GM21529 (cell line): Measurements from ENCODE around the gene ANKRD2.
"Not testable (repeated sequence)": the region's sequence is repeated elsewhere in the genome, so short reads cannot be mapped to it uniquely, and the experiment has no call there.

Experiments used
- ATAC-seq: cut with Tn5 transposase; IDR thresholded peaks from one replicate; pipeline ENCODE4 v1.9.1; 2021; ENCODE audit not compliant: unreplicated experiment

ANKRD2 gene, protein sequence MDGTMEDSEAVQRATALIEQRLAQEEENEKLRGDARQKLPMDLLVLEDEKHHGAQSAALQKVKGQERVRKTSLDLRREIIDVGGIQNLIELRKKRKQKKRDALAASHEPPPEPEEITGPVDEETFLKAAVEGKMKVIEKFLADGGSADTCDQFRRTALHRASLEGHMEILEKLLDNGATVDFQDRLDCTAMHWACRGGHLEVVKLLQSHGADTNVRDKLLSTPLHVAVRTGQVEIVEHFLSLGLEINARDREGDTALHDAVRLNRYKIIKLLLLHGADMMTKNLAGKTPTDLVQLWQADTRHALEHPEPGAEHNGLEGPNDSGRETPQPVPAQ

DNA sequence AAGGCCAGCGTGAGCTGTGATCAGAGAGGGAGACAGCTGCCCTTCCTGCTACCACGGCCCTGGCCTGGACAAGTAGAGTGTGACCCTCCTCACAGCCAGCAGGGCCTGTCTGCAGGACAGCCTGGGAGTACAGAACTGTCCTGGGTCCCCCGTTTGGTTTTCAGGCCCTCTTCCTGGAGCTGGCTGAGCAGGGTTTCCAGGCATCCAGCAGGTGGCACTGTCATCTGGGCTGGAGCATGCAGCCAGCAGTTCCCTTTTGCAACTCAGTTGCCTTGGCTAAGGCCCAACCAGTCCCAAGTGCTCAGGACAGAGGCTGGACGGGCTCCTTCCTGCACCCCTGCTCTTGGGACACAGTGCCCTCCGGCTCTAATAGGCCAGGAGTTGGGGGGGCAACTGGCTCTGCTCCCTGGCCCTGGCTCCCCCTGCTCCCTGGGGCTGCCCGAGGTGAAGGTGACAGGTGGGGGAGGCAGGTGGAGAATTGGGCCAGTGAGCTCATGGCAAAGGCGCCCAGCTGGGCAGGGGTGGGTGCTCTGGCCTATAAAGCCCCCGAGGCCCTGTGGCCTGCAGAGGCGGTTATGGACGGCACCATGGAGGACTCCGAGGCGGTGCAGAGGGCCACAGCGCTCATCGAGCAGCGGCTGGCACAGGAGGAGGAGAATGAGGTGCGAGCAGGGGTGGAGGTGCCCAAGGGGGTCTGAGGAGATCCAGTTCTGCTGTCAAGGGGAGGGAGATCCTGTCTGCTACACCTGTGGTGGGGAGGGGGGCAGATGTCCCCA is at the start of gene ANKRD2:
ANKRD2 (plus strand) TSS at position 566 of the 776 bp plus-strand sequence; CDS start at position 576, 10 bp downstream.
- ATAC-seq: peak; percentile 62

DNA sequence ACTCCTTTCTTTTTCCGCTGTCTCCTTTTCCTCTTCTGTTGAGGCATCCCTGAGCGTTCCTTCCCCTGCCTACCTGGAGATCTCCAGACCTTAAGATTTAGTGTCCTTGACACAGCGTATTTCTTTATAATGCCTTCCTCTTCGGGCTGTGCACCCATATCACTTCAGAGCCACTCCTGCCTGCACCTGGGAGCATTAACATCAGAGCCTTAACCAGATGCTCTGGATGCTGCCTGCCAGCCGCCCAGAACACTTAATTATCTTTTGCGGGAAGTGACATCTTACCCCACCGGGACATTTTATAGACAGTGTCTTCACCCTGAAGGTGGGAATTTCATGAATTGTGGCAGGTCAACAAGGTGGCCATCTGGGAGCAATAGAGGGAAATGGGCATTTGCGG is 49.6 kb upstream of the ANKRD2 start:
- no peak for ATAC-seq

DNA sequence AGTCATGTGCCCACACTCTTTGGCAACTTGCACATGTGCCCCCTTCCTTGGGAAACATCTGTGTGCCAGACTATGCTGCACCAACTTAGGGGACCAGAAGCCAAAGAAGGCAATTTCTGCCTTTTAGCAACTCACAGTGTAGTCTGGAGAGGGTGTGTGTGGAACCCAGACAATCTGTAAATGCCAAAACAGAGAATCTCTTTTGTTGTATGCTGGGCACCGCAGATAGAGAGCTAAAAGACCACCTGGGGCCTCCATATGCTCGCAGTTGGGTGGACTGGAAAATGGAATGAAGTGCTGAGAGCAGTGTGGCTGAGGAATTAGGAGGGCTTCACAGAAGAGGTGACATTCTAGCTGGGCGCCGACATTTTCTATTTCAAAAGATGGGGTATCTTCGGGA is 47.5 kb upstream of the ANKRD2 start:
- ATAC-seq: no peak

DNA sequence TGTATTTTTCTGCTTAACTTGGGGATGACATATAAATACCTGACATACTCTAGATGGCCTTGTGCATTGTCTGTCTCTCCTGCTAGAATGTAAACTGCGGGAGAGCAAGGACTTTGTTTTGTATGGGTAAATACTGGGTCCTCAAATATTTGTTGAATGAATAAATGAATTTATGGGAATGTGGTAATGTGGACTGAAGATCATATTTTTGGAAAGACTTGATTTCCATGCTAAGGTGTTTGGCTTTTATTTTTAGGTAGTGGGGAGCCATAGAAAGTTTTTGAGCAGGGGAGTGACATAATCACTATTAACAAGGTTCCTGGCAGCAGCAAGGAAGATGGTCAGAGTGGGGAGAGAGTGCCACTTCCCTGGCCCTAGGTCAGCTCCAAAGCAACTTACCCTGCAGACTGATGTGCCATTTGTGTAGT is 46.9 kb upstream of the ANKRD2 start:
- ATAC-seq: no peak

DNA sequence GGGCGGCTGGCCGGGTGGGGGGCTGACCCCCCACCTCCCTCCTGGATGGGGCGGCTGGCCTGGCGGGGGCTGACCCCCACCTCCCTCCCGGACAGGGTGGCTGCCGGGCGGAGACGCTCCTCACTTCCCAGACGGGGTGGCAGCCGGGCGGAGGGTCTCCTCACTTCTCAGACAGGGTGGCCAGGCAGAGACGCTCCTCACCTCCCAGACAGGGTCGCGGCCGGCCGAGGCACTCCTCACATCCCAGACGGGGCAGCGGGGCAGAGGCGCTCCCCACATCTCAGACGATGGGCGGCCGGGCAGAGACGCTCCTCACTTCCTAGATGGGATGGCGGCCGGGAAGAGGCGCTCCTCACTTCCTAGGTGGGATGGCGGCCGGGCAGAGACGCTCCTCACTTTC is 43.7 kb upstream of the ANKRD2 start:
- not testable (repeated sequence) for ATAC-seq

DNA sequence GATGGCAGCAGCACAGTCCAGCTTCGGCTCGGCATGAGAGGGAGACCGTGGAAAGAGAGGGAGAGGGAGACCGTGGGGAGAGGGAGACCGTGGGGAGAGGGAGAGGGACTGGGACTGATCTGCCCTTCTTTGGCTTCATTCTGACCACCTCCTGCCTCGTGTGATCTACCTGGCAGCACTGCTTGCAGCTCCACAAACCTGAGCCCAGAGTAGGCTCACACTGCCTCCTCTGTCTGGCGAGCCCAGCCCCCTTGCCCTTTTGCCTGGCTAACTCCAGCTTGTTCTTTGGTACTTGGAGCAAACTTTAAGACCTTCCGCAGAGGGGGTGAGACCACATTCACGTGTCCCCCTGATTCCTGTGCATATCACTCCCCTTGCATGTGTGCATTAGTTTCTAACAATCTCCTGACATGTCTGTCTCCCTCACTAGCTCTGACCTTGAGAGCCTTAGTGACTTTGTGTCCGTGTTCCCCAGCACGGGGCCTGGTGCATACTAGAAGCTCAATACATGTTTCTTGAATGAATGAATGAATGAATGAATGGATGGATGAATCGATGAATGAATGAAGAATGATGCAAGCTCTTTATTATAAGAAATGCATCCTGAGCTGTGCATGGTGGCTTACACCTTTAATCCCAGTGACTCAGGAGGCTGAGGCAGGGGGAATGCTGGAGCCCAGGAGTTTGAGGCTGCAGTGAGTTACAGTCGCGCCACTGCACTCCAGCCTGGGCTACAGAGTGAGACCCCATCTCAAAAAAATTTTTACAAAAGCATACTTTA is 42.7 kb upstream of the ANKRD2 start:
- no peak for ATAC-seq

DNA sequence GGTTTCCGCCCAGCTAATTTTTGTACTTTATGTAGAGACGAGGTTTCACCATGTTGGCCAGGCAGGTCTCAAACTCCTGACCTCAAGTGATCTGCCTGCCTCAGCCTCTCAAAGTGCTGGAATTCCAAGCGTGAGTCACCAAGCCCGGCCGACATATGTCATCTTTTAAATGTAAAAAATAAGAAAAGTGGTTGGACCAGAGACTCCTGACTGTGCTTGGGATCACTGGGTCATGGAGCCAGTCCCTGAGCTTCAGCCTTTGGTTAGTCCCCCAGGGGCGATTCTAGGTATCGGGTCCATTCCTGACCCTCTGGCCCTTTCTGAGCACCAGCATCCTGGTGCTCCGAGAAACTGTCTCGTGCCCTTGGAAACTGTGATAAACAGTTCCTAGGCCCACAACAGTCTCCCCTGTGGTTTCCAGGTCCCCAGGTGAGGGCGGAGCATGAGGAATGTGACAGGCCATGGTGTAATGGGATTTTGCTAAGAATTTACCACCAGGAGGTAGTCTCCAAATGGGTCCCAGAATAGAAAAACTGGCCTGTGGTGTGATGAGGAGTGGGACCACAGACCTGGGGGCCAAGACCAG is 41.1 kb upstream of the ANKRD2 start:
- no peak for ATAC-seq

DNA sequence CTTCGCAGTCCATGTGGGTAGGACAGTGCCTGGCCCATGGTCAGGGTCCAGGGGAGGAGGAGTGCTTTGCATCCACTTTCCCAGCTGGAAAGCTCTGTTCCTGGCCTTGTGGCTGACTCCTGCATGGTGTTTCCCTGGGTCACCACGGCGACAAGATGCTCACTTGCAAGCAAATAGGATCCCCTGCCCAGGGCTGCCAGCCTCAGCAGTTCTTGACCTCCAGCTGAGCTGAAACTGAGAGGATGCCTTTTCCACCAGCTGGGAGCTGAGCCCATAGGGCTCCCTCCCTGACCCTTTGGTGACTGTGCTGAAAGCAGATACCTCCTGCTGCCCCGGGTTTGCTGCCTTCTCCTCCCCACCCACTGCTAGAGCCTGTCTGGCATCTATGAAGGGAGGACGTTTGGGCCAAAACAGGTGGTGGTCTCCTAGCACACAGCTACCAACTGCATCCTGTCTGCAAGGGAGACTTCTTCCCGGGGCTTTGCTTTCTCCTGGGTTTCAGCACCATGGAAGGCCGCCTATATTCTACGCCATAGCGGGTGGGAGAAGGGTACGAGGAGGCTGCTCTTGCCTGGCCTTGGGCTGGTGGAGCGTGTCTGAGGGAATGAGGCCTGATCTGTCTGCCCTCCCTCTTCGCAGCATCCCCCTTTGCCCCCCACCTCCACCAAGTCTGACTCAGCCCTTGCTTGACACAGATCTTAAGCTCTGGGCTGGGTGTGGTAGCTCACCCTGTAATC is 39.5 kb upstream of the ANKRD2 start:
- ATAC-seq: no peak

DNA sequence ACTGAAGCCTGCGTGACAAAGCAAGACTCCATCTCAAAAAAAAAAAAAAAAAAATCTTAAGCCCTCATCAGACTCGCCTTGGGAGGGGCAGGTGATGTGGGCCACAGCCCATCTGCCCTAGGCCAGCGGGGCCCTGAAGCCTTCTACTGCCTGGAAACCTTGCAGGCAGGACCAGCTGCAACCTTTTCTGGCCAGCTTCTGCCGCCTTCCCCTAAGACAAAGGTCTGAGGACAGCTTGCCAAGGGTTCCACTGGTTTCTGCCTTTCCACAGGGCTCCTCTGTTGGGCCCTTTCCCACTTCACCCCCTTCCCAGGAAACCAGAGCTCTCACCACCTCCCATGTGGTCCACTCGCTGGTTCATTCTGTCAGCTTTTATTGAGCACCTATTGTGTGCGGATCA is 38.7 kb upstream of the ANKRD2 start:
- no peak for ATAC-seq

DNA sequence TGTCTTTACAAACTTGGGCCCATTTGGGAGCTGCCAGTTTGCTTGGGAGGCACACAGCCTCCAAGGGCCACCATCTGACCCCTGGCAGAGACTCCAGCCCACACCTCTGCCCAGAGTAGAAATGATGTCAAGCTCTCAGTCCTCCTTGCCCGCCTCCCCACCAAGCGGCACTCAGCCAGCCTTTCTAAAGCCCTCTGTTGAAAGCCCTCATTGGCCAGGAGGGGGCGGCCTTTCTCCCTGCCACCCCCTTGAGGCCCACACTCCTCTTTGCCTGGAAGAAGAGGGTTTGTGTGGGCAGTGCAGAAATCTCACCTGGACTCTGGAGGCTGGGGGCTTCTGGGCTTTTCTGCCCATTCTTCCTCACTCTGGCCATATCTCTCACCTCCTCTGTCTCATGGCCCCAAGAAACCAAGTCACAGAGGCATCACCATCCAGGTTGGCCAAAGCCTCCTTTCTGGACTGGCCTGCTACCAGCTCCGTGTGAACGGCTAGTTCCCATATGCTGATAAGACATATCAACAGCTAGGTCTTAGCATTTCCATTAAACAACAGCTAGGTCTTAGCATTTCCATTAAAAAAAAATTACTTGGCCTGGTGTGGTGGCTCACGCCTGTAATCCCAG is 37.7 kb upstream of the ANKRD2 start:
- no peak for ATAC-seq

DNA sequence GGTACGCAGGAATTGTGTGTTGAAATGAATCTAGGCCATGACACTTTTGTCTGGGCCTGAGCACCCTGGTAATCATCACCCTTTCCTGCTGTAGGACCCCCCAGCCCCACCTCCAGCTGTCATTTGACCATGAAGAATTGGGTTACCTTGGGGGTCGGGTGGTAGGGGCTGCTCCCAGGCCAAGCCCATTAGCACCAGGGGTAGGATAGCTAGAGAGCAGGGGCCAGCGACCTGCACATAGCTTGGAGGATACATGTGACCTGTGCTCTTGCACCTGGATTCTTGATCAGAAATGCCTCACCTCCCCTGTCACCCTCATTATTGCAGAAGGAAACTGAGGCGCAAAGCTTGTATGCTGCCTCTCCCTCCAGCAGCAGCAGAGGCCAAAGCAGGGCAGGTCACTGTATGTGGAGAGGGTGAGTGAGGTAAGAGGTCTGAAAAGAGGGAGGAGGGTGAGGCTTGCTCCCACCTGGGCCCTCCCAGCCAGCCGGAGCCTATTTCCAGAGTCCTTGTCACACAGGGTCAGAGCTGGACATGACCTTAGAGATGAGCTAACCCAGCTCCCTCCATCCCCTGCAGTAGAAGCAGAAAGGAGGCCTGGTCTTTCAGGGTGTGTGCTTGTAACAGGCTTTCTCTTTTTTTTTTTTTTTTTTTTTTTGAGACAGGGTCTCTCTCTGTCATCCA is 35.3 kb upstream of the ANKRD2 start:
- no peak for ATAC-seq

DNA sequence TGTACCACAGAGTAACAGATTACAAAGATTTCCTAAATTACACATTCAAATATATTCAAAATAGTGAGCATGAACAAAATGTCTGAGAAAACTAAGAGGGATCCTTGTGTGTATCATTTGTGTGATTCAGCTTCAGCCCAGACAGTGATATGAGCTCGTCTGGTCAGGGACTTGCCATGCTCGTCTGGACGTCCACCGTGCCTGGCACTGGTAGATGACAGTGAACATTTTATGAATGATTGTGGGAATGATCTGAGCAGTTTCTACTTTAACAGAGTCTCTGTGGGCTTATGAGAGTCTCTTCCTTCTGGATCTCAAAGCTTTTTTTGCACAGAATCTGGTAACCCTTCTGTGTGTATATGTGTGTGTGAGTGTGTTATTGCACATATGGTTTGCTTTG is 34.2 kb upstream of the ANKRD2 start:
- ATAC-seq: no peak

DNA sequence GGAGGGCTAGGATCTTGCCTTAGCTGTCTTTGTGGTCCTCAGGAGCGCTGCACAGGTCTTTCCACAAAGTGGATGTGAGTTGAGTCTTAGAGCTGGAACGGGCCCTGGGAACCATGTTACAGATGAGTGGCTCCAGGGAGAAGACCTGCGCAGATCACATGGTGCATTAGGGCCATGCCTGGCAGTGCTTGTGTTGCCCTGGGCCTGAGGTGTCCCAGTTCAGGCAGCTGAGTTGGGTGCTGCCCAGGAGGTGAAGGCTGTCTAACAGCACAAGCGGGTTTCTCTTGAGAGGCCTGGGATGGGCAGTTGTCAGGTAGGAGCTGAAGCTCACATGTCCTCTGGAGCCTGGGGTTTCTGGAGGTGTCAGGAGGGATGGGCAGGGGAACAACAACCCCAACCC is 33.7 kb upstream of the ANKRD2 start:
- no peak for ATAC-seq

DNA sequence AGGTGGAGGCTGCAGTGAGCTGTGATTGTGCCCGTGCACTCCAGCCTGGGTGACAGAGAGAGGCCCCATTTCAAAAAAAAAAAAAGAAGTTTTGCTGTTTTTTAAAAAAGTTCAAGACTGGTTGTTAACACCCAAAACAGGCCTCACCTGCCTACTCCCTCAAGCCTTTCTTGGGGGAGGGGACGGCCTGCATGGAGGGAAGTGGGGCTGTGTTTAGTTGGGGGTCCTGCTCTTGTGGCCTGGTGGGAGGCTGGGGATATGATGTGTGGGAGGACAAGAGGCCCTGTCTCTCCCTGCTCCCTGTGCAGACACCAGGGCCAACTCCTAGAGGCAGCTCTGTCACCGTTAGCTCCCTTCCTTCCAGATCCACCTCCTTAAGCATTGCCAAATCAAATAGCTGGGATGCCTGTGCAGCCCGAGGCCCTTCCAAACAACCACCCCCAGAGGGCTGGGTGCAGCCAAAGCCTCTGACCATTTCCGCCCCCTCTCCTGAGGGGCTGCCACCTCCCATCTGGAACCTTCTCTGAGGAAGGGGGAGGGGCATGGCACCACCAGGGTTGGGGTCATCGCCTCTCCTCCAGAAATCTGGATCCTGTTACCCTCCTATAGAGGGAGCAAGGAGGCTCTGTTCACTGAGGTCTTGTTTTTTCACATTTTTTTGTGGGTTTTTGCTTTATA is 32.9 kb upstream of the ANKRD2 start:
- ATAC-seq: no peak

DNA sequence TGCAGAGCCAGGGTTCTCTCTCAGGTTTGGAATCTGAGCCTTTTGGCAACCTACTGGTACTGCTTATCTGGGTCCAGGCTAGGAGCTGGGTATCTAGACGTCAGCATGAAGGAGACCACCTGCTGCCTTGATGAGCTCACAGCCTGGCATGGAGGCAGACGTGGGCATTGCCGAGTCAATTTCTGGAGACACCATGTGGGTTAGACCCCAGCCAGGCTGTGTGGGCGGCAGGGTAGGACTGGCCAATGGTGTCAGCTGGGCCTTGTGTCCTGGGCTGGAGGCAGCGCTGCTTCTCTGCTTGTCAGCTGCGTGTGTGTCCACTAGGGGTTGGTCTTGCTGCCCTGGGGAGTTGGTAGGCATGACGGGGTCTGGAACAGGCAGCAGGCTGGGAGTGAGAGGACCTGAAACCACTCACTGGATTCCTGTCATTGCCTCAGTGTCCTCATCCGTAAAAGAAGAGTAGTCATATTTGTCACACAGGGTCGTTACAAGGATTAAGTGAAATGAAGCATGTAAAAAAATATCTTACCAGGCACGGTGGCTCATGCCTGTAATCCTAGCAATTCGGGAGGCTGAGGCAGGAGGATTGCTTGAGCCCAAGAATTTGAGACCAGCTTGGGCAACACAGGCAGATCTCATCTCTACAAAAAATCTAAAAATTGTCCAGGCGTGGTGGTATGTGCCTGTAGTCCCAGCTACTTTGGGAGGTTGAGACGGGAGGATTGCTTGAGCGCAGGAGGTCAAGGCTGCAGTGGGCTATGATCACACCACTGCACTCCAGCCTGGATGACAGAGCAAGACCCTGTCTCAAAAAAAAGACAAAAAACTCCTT is 31.7 kb upstream of the ANKRD2 start:
- ATAC-seq: no peak

DNA sequence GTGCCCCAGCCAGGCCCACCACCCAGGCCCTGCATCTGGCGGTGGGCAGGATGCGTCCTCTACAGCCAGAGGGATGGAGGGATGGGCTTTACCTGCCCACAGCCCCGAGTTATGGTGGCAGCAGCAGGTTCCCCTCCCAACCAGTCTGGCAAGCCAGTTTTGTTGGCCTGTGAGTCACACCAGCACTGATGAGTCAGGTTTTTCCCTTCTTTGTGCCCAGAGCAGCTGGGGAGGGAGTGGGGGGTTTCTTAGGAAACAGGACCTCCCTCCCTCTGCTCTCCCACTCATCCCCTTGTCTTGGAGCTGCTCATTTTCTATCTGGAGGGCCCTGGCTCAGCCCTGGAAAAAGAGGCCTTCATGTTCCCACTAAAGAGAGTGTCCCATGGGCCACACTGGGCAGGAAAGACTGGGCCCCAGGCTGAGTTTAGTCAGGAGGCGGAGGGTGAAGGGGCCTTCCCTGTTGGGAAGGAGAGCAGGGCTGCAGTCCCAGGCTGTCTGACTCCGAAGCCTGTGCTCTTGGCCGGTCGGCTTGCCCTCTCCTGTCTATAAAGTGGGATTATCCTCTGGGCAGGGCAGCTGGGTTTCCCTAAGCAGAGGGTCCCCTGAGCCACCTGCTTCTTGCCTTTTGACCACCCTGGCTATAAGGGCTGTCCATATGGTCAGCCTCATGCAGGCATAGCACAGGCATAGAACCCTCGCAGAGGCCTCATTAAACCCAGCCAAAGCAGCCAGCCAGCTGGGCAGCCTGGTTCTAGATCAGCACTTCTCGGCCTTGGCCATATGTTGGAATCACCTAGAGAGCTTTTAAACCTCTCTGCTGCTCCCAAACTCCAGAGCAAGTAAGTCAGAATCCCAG is 30.2 kb upstream of the ANKRD2 start:
- ATAC-seq: no peak

DNA sequence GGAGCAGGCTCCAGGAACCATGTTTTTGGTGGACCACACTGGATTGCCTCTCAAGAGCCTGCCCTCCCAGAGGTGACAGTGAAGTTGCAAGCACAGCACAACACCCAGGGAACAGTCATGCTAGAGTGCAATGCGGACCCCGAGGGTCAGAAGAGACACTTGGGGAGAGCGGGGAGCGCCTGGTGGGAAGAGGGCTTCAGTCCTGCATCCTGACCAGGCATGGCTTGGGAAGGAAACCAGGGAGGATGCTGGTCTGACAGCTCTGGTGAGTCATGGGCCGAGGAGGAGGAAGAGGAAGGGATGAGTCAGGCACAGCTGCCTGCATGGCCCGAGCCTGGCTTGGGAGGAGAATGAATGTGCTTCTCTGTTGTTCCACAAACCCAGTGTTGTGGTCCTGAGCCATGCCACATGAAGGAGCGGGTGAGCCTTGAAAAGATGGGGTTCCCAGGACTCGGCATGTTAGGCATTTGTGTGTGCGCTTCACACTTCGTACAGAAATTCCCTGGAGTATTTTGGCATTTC is 29.5 kb upstream of the ANKRD2 start:
- no peak for ATAC-seq
